ENCODE measurements around the gene ACVRL1.
"Not testable (repeated sequence)": the region's sequence is repeated elsewhere in the genome, so short reads cannot be mapped to it uniquely, and the experiment has no call there.

Gene ACVRL1

GRCh38 chr12:51873251-51873994 lies 33.9 kb upstream of the ACVRL1 start:
- FAIRE-seq = no peak

GRCh38 chr12:51874000-51874399 lies 33.3 kb upstream of the ACVRL1 start:
- FAIRE-seq (no peak), DNase-seq (ENCODE audit: insufficient read length, low spot score) (no peak)

More at GRCh38 chr12:51873251-51873994, 33.9 kb upstream of the ACVRL1 start:
- no peak for DNase-seq (ENCODE audit: insufficient read length, low spot score)

GRCh38 chr12:51874486-51874885 lies 32.8 kb upstream of the ACVRL1 start:
- no peak for FAIRE-seq

GRCh38 chr12:51879102-51879501 lies 28.2 kb upstream of the ACVRL1 start:
- DNase-seq (ENCODE audit: insufficient read length, low spot score) = no peak
- no peak for FAIRE-seq

More at GRCh38 chr12:51874486-51874885, 32.8 kb upstream of the ACVRL1 start:
- no peak for DNase-seq (ENCODE audit: insufficient read length, low spot score)

- FAIRE-seq (no peak), DNase-seq (ENCODE audit: insufficient read length, low spot score) (no peak)
These were observed 24.0 kb upstream of the ACVRL1 start for GRCh38 chr12:51883295-51883694.

GRCh38 chr12:51883998-51884675 lies 23.2 kb upstream of the ACVRL1 start:
- FAIRE-seq (no peak), DNase-seq (ENCODE audit: insufficient read length, low spot score) (no peak)

GRCh38 chr12:51884676-51885229 lies 22.6 kb upstream of the ACVRL1 start:
- FAIRE-seq = no peak
- no peak for DNase-seq (ENCODE audit: insufficient read length, low spot score)

- FAIRE-seq; DNase-seq (ENCODE audit: insufficient read length, low spot score): not testable (repeated sequence)
These were observed 21.8 kb upstream of the ACVRL1 start for GRCh38 chr12:51885294-51886020.

- FAIRE-seq (no peak), DNase-seq (ENCODE audit: insufficient read length, low spot score) (no peak)
These were observed 21.1 kb upstream of the ACVRL1 start for GRCh38 chr12:51886021-51886710.

GRCh38 chr12:51887476-51888315 lies 19.6 kb upstream of the ACVRL1 start, which contains the start of gene ANKRD33:
ANKRD33 (plus strand) TSS chr12:51888103; CDS start chr12:51888187, 84 bp downstream.
- FAIRE-seq (no peak), DNase-seq (ENCODE audit: insufficient read length, low spot score) (no peak)

GRCh38 chr12:51888316-51889215 lies 18.7 kb upstream of the ACVRL1 start:
- FAIRE-seq (no peak), DNase-seq (ENCODE audit: insufficient read length, low spot score) (no peak)

GRCh38 chr12:51889216-51890132 lies 17.8 kb upstream of the ACVRL1 start:
- DNase-seq (ENCODE audit: insufficient read length, low spot score) (no peak), FAIRE-seq (no peak)

GRCh38 chr12:51890133-51890464 lies 17.2 kb upstream of the ACVRL1 start:
- FAIRE-seq = no peak
- no peak for DNase-seq (ENCODE audit: insufficient read length, low spot score)

- DNase-seq (ENCODE audit: insufficient read length, low spot score) (no peak), FAIRE-seq (no peak)
These were observed 16.7 kb upstream of the ACVRL1 start for GRCh38 chr12:51890511-51891171.

- DNase-seq (ENCODE audit: insufficient read length, low spot score) = no peak
- FAIRE-seq = peak; percentile 47
These were observed 15.5 kb upstream of the ACVRL1 start for GRCh38 chr12:51891843-51892242.

- no peak for FAIRE-seq
- no peak for DNase-seq (ENCODE audit: insufficient read length, low spot score)
These were observed 13.5 kb upstream of the ACVRL1 start for GRCh38 chr12:51893786-51894185.
